Measurements from ENCODE around the gene HPSE2. TPM values are rescaled to one million over a fixed set of nuclear protein-coding genes. Genes with fewer than 3 reads are reported as not detected.

HPSE2 gene
- total and polyA plus RNA-seq, 2 of the 8 experiments (the other 6 are each of a cell fraction or from before 2014, with no cell fraction given), result 0.41 to 0.58 TPM

DNA sequence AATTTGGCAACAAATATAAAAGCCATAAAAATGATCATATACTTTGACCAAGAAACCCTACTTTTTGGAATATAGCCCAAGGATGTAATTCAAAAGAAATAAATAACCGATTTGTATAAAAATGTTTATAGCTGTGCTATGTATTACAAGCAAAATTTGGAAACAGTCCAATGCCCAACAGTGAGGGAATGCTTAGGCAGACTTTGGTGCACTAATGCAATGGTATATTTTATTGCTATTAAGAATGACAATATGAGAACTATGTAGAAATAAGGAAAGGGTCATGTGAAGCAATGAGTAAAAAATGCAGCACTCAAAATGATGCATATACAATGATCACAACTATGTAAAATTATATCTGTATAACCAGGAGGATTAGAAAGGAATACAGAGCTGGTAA lies 515.1 kb downstream of the HPSE2 start:
- no peak overlapping the region for H3K4me2 ChIP-seq (ENCODE audit: insufficient read depth in 1 of 2, low read depth in 2 of 2, low read length in 2 of 2)
- no peak overlapping the region for H2BK120ac ChIP-seq (replicated peaks; ENCODE audit: low read depth, low read length)
- no peak overlapping the region for H2BK12ac ChIP-seq (ENCODE audit: low read depth, low read length)
- no peak overlapping the region for H4K5ac ChIP-seq (ENCODE audit: insufficient read length, low read depth, low read length)
- no peak overlapping the region for H3K18ac ChIP-seq (ENCODE audit: extremely low read depth, low read length)
- H3K9ac ChIP-seq (replicated peaks in 1 of 4; ENCODE audit: extremely low read depth in 1 of 4, low read depth in 3 of 4, low read length in 3 of 4), result no peak overlapping the region
- no peak overlapping the region for H2BK5ac ChIP-seq (ENCODE audit: low read depth, low read length)
- H3K79me1 ChIP-seq (ENCODE audit: low read depth, low read length), result no peaks in the 10 kb centered on the region
- no peak overlapping the region for H2AK5ac ChIP-seq (ENCODE audit: low read depth, low read length)
- no peak overlapping the region for H3K27ac ChIP-seq (ENCODE audit: low read depth, low read length)
- no peak overlapping the region for H3K23ac ChIP-seq (ENCODE audit: insufficient read length)
- H2BK15ac ChIP-seq (ENCODE audit: low read length), result no peak overlapping the region
- H3K36me3 ChIP-seq (ENCODE audit: control insufficient read depth in 2 of 4, insufficient read depth in 4 of 4, low read length in 3 of 4), result no peaks in the 10 kb centered on the region
- H4K91ac ChIP-seq (replicated peaks; ENCODE audit: insufficient read length, low read length), result no peak overlapping the region
- no peaks in the 10 kb centered on the region for H3K4me1 ChIP-seq (replicated peaks in 1 of 4; ENCODE audit: control insufficient read depth in 3 of 4, insufficient read depth in 4 of 4, low read length in 3 of 4)
- H3K23me2 ChIP-seq (ENCODE audit: low read depth, low read length), result no peaks in the 10 kb centered on the region
- H2AFZ ChIP-seq (ENCODE audit: low read length), result no peak overlapping the region
- H2BK20ac ChIP-seq (ENCODE audit: low read length), result no peak overlapping the region
- no peaks in the 10 kb centered on the region for H3K9me3 ChIP-seq (ENCODE audit: insufficient read depth in 2 of 2, low read depth in 1 of 2, low read length in 1 of 2)
- no peak overlapping the region for H3K4me3 ChIP-seq (ENCODE audit: extremely low read depth in 1 of 4, insufficient read depth in 2 of 4, low read depth in 3 of 4, low read length in 4 of 4)
- H3K79me2 ChIP-seq (ENCODE audit: control insufficient read depth in 1 of 2, insufficient read depth in 2 of 2, low read length in 2 of 2), result no peaks in the 10 kb centered on the region
- ChIA-PET CTCF (ENCODE audit: partially characterized antibody) (interaction anchor here (0.6 kb wide), 1 partner anchor 54 kb away, joined by 3 read pairs; no protein-coding TSS in a partner anchor), POLR2A (ENCODE audit: partially characterized antibody) (no interaction called here)
- FAIRE-seq, result no peak
- H3K56ac ChIP-seq (replicated peaks; ENCODE audit: insufficient read length, low read depth, low read length), result no peak overlapping the region
- H4K20me1 ChIP-seq (replicated peaks in 1 of 2; ENCODE audit: control insufficient read depth in 1 of 2, insufficient read depth in 2 of 2, low read length in 2 of 2), result no peaks in the 10 kb centered on the region
- no peak for DNase-seq (ENCODE audit: low read depth in 1 of 2, low spot score in 2 of 2)
- no peak overlapping the region for H4K8ac ChIP-seq (ENCODE audit: extremely low read depth, insufficient read depth, low read length)
- H3K4ac ChIP-seq (replicated peaks; ENCODE audit: insufficient read length, low read depth, low read length), result no peak overlapping the region
- WGBS, 2 experiments (ENCODE audit: extremely low coverage in 1 of 2, insufficient coverage in 1 of 2, insufficient read length in 1 of 2, insufficient replicate concordance in 2 of 2, low coverage in 1 of 2, low lambda C conversion rate in 2 of 2, missing lambda C conversion rate in 1 of 2), result 94% methylated on average over 1 of the region's 1 CpG; no CpG with 5 or more reads in 1 of the 2 experiments
- H3K27me3 ChIP-seq (replicated peaks in 1 of 4; ENCODE audit: control insufficient read depth in 3 of 4, extremely low read depth in 1 of 4, insufficient read depth in 3 of 4, low read length in 3 of 4), result no peaks in the 10 kb centered on the region
- H3K14ac ChIP-seq (ENCODE audit: insufficient read length), result no peak overlapping the region
- TF ChIP-seq SP1 (IDR thresholded peaks at IDR 0.05; ENCODE audit: low read depth, low read length) (no peak), ATF2 (IDR thresholded peaks at IDR 0.05; ENCODE audit: low read length) (no peak), SIRT6 (IDR thresholded peaks at IDR 0.05; ENCODE audit: low read length) (no peak), EP300 (IDR thresholded peaks at IDR 0.05; ENCODE audit: borderline replicate concordance in 1 of 2, low read depth in 2 of 2, low read length in 2 of 2) (no peak)

Data from H1 (cell line).